H1 (cell line): ENCODE results near the gene PHLPP1. TPM values are rescaled to one million over a fixed set of nuclear protein-coding genes. Genes with fewer than 3 reads are reported as not detected.

Experiments
- CTBP2 ChIP-seq: IDR thresholded peaks from 2 replicates; pipeline ENCODE4 v1.7.0; 2011; ENCODE audit warnings: borderline replicate concordance, mild to moderate bottlenecking, moderate library complexity, mixed read lengths, low read length; ENCODE audit not compliant: insufficient read depth, insufficient read length
- RXRA ChIP-seq: IDR thresholded peaks from 2 replicates; pipeline ENCODE4 v1.6.1; 2011; ENCODE audit warnings: low read depth, mild to moderate bottlenecking, low read length, moderate library complexity; ENCODE audit not compliant: insufficient read depth
- polyA plus RNA-seq, 7 experiments: library from polyadenylated mRNA; depleted of rRNA in 3 of 7; stranded (reverse) in 5 of 7; unstranded in 2 of 7; fragments of >200 nt in 5 of 7; fragments of 200-250 nt in 2 of 7; gene quantifications; 1 replicate in 5 of 7; 2 replicates in 1 of 7; 4 replicates in 1 of 7; pipeline versions ENCODE4 v1.2.1 to v1.2.3, GENCODE V29; 2011 to 2013; ENCODE audit warnings: missing spikeins in 2 of 7, mixed read lengths in 2 of 7
- total RNA-seq: library from RNA; stranded (reverse); fragmentation: NEBNext Ultra II Directional; extraction: Animal tissue kit (Norgen Biotek cat#: 25700); gene quantifications from 2 replicates; pipeline ENCODE4 v1.2.1, GENCODE V29; 2021

PHLPP1 gene
- total and polyA plus RNA-seq, 2 of the 8 experiments (the other 6 are each of a cell fraction or from before 2014, with no cell fraction given): 28.0 to 66.3 TPM

GRCh38 chr18:62952807-62953206 is 237.5 kb downstream of the PHLPP1 start (continued):
- TF ChIP-seq RXRA: no peak
- TF ChIP-seq CTBP2: no peak
